WTC11 (cell line): ENCODE measurements around the gene JAKMIP3.

Experiments used
- CREM ChIP-seq: sonication (generic); formaldehyde crosslinking; IDR thresholded peaks from 2 replicates; pipeline ENCODE4 v1.8.1; 2022; ENCODE audit warnings: mild to moderate bottlenecking, missing genetic modification reagents, moderate library complexity
- ELF4 ChIP-seq: sonication (generic); formaldehyde crosslinking; IDR thresholded peaks from 2 replicates; pipeline ENCODE4 v1.8.1; 2022; ENCODE audit warnings: low read depth, mild to moderate bottlenecking, moderate library complexity, missing genetic modification reagents
- ETV6 ChIP-seq: sonication (generic); formaldehyde crosslinking; IDR thresholded peaks from 2 replicates; pipeline ENCODE4 v1.8.1; 2022; ENCODE audit warnings: mild to moderate bottlenecking, missing genetic modification reagents
- FOXP1 ChIP-seq: sonication (generic); formaldehyde crosslinking; IDR thresholded peaks from 2 replicates; pipeline ENCODE4 v1.8.0; 2022; ENCODE audit warnings: missing genetic modification reagents, mild to moderate bottlenecking, moderate library complexity, borderline replicate concordance
- IRF2 ChIP-seq: sonication (generic); formaldehyde crosslinking; IDR thresholded peaks from 2 replicates; pipeline ENCODE4 v1.8.0; 2022; ENCODE audit warnings: low read depth, missing genetic modification reagents, borderline replicate concordance
- JUN ChIP-seq: sonication (generic); formaldehyde crosslinking; IDR thresholded peaks from 2 replicates; pipeline ENCODE4 v1.8.0; 2023; ENCODE audit warnings: mild to moderate bottlenecking, missing genetic modification reagents
- OVOL2 ChIP-seq: fragments of 250-450 bp; sonication (Bioruptor Pico); IDR thresholded peaks from 2 replicates; pipeline ENCODE4 v1.9.0; 2021; ENCODE audit warnings: mild to moderate bottlenecking, borderline replicate concordance
- SOX15 ChIP-seq: fragments of 250-450 bp; sonication (Bioruptor Pico); IDR thresholded peaks from 2 replicates; pipeline ENCODE4 v1.9.0; 2021; ENCODE audit warnings: mild to moderate bottlenecking
- SP1 ChIP-seq: sonication (generic); formaldehyde crosslinking; conservative IDR thresholded peaks from 2 replicates; pipeline ENCODE4 v1.8.1; 2022; ENCODE audit warnings: missing genetic modification reagents
- TCF7 ChIP-seq: sonication (generic); formaldehyde crosslinking; IDR thresholded peaks from 2 replicates; pipeline ENCODE4 v1.8.0; 2022; ENCODE audit warnings: mild to moderate bottlenecking, low read depth, missing genetic modification reagents, moderate library complexity
- ZNF121 ChIP-seq: sonication (generic); formaldehyde crosslinking; IDR thresholded peaks from 2 replicates; pipeline ENCODE4 v1.8.0; 2023; ENCODE audit warnings: missing genetic modification reagents
- TF ChIP-seq, protein P1 (sequence below): fragments of 200-600 bp; IDR thresholded peaks from 2 replicates; pipeline ENCODE4 v1.8.0; 2022; ENCODE audit warnings: antibody characterized with exemption
- TF ChIP-seq, protein P2 (sequence below): sonication (generic); formaldehyde crosslinking; IDR thresholded peaks from 2 replicates; pipeline ENCODE4 v1.8.0; 2022; ENCODE audit warnings: missing genetic modification reagents
- TF ChIP-seq, protein P3 (sequence below): sonication (generic); formaldehyde crosslinking; IDR thresholded peaks from 2 replicates; pipeline ENCODE4 v1.8.0; 2022; ENCODE audit warnings: mild to moderate bottlenecking, missing genetic modification reagents

DNA sequence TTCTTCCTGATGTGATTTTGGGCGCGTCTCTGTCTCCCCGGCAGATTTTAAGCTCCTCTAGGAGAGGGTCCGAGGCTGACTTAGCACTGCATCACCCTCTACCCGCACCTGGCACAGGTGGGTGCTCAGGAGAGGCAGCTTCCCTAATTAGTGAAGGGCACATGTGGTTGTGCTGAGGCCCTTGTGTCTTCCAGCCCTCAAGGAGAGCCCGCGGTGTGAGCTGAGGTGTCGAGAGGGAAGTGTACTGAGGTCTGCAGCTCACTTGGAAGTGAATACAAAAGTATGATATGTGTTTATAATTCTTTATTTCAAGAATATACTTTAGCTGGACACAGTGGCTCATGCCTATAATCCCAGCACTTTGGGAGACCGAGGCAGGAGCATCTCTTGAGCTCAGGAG is 20.4 kb upstream of the JAKMIP3 start:
- TF ChIP-seq, protein P1, sequence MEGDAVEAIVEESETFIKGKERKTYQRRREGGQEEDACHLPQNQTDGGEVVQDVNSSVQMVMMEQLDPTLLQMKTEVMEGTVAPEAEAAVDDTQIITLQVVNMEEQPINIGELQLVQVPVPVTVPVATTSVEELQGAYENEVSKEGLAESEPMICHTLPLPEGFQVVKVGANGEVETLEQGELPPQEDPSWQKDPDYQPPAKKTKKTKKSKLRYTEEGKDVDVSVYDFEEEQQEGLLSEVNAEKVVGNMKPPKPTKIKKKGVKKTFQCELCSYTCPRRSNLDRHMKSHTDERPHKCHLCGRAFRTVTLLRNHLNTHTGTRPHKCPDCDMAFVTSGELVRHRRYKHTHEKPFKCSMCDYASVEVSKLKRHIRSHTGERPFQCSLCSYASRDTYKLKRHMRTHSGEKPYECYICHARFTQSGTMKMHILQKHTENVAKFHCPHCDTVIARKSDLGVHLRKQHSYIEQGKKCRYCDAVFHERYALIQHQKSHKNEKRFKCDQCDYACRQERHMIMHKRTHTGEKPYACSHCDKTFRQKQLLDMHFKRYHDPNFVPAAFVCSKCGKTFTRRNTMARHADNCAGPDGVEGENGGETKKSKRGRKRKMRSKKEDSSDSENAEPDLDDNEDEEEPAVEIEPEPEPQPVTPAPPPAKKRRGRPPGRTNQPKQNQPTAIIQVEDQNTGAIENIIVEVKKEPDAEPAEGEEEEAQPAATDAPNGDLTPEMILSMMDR, result no peak
- TF ChIP-seq JUN (CRISPR knock-in tag) (no peak), TCF7 (CRISPR knock-in tag) (no peak), FOXP1 (CRISPR knock-in tag) (no peak), IRF2 (CRISPR knock-in tag) (no peak), SOX15 (CRISPR knock-in tag) (no peak), CREM (CRISPR knock-in tag) (no peak), ELF4 (CRISPR knock-in tag) (no peak), OVOL2 (no peak), ZNF121 (CRISPR knock-in tag) (no peak), SP1 (CRISPR knock-in tag) (no peak), ETV6 (CRISPR knock-in tag) (no peak)
- TF ChIP-seq, protein P2, sequence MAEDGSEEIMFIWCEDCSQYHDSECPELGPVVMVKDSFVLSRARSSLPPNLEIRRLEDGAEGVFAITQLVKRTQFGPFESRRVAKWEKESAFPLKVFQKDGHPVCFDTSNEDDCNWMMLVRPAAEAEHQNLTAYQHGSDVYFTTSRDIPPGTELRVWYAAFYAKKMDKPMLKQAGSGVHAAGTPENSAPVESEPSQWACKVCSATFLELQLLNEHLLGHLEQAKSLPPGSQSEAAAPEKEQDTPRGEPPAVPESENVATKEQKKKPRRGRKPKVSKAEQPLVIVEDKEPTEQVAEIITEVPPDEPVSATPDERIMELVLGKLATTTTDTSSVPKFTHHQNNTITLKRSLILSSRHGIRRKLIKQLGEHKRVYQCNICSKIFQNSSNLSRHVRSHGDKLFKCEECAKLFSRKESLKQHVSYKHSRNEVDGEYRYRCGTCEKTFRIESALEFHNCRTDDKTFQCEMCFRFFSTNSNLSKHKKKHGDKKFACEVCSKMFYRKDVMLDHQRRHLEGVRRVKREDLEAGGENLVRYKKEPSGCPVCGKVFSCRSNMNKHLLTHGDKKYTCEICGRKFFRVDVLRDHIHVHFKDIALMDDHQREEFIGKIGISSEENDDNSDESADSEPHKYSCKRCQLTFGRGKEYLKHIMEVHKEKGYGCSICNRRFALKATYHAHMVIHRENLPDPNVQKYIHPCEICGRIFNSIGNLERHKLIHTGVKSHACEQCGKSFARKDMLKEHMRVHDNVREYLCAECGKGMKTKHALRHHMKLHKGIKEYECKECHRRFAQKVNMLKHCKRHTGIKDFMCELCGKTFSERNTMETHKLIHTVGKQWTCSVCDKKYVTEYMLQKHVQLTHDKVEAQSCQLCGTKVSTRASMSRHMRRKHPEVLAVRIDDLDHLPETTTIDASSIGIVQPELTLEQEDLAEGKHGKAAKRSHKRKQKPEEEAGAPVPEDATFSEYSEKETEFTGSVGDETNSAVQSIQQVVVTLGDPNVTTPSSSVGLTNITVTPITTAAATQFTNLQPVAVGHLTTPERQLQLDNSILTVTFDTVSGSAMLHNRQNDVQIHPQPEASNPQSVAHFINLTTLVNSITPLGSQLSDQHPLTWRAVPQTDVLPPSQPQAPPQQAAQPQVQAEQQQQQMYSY (CRISPR knock-in tag), result no peak
- TF ChIP-seq, protein P3, sequence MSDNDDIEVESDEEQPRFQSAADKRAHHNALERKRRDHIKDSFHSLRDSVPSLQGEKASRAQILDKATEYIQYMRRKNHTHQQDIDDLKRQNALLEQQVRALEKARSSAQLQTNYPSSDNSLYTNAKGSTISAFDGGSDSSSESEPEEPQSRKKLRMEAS (CRISPR knock-in tag), result no peak
